Uterus (tissue), 4 donors: Measurements from ENCODE around the gene PDE4D. TPM values are rescaled to one million over a fixed set of nuclear protein-coding genes. Genes with fewer than 3 reads are reported as not detected.
"Not testable (repeated sequence)": the region's sequence is repeated elsewhere in the genome, so short reads cannot be mapped to it uniquely, and the experiment has no call there.

ENCODE experiments used
- DNase-seq, 2 donors: peaks; one replicate each; pipeline ENCODE4 v3.0.0-alpha.2; 2019 to 2020
- H3K27ac ChIP-seq, 2 donors: fragments of 200-600 bp; sonication (generic); 1 replicate in 1 of 2; 2 replicates in 1 of 2; pipeline ENCODE4 v1.5.1; 2016 to 2018
- H3K27me3 ChIP-seq, 2 donors: fragments of 200-600 bp; sonication (generic); one replicate each; pipeline ENCODE4 v1.5.1; 2018 to 2019; ENCODE audit warnings: control low read depth in 1 of 2
- H3K36me3 ChIP-seq, 2 donors: fragments of 200-600 bp; sonication (generic); one replicate each; pipeline ENCODE4 v1.5.1; 2019; ENCODE audit warnings: control low read depth in 1 of 2
- H3K4me1 ChIP-seq, 2 donors: fragments of 200-600 bp; sonication (generic); one replicate each; pipeline ENCODE4 v1.5.1; 2018 to 2019; ENCODE audit warnings: control low read depth in 1 of 2
- H3K4me3 ChIP-seq, 2 donors: fragments of 200-600 bp; sonication (generic); 1 replicate in 1 of 2; 2 replicates in 1 of 2; pipeline ENCODE4 v1.5.1; 2018 to 2019; ENCODE audit warnings: mild to moderate bottlenecking in 1 of 2
- H3K9me3 ChIP-seq, 2 donors: fragments of 200-600 bp; sonication (generic); one replicate each; pipeline ENCODE4 v1.5.1; 2019; ENCODE audit warnings: control low read depth in 1 of 2
- CTCF ChIP-seq, 4 experiments: fragments of 200-600 bp in 2 of 4; fragments of 450-650 bp in 2 of 4; sonication (generic) in 2 of 4; IDR thresholded peaks; one replicate each; pipeline ENCODE4 v1.5.1; 2016 to 2019; ENCODE audit warnings: antibody characterized with exemption in 4 of 4, mild to moderate bottlenecking in 2 of 4, moderate library complexity in 1 of 4
- POLR2A ChIP-seq, 2 donors: fragments of 450-650 bp; IDR thresholded peaks; one replicate each; pipeline ENCODE4 v1.6.1; 2016; ENCODE audit warnings: antibody characterized with exemption in 2 of 2, mild to moderate bottlenecking in 1 of 2, moderate library complexity in 1 of 2
- intact Hi-C: fragments of 100-400 bp; cut with DNase I; formaldehyde crosslinking; loops from one replicate; pipeline ENCODE4 v1.15.1; 2023; ENCODE audit warnings: low total_unique reads
- total RNA-seq, 4 donors: library from RNA; depleted of rRNA in 3 of 4; stranded (reverse); fragments of >200 nt in 3 of 4; gene quantifications; one replicate each; pipeline versions ENCODE4 v1.1.0 to v1.2.4, GENCODE V29; 2014 to 2023
- donor health status: DM: yes; HTN: yes; CAD: no.

Gene PDE4D
- total RNA-seq, 4 donors from 2014 or later: 27.1 to 77.0 (median 45.8) TPM

- no peaks in the 10 kb centered on the region for H3K9me3 ChIP-seq
- intact Hi-C loops: no loop called here
- H3K4me1 ChIP-seq: no peaks in the 10 kb centered on the region
- H3K27ac ChIP-seq: no peak overlapping the region
- TF ChIP-seq POLR2A (IDR thresholded peaks at IDR 0.05): no peak
- no peak for TF ChIP-seq CTCF (IDR thresholded peaks at IDR 0.05)
- no peak overlapping the region for H3K4me3 ChIP-seq
- no peaks in the 10 kb centered on the region for H3K36me3 ChIP-seq
- no peaks in the 10 kb centered on the region for H3K27me3 ChIP-seq
- no peak for DNase-seq
Observed at GRCh38 chr5:59061377-59061776, 832.1 kb downstream of the PDE4D start.

- TF ChIP-seq CTCF (IDR thresholded peaks at IDR 0.05) (no peak), POLR2A (IDR thresholded peaks at IDR 0.05) (no peak)
- H3K36me3 ChIP-seq: no peaks in the 10 kb centered on the region
Observed at GRCh38 chr5:59058969-59059687, 834.4 kb downstream of the PDE4D start.

GRCh38 chr5:59058237-59058636, 835.3 kb downstream of the PDE4D start:
- TF ChIP-seq CTCF (IDR thresholded peaks at IDR 0.05): no peak
- no peak overlapping the region for H3K27ac ChIP-seq
- H3K36me3 ChIP-seq: no peaks in the 10 kb centered on the region
- H3K4me3 ChIP-seq: no peak overlapping the region
- no peaks in the 10 kb centered on the region for H3K9me3 ChIP-seq
- H3K4me1 ChIP-seq: no peaks in the 10 kb centered on the region
- no peak for DNase-seq
- H3K27me3 ChIP-seq: no peaks in the 10 kb centered on the region
- intact Hi-C loops: no loop called here

More at GRCh38 chr5:59058969-59059687, 834.4 kb downstream of the PDE4D start:
- DNase-seq: no peak
- intact Hi-C loops: no loop called here
- no peaks in the 10 kb centered on the region for H3K4me1 ChIP-seq
- H3K4me3 ChIP-seq: no peak overlapping the region
- no peak overlapping the region for H3K27ac ChIP-seq
- no peaks in the 10 kb centered on the region for H3K9me3 ChIP-seq
- no peaks in the 10 kb centered on the region for H3K27me3 ChIP-seq

GRCh38 chr5:59056599-59056998, 836.9 kb downstream of the PDE4D start:
- H3K4me1 ChIP-seq, H3K27ac ChIP-seq, H3K9me3 ChIP-seq, DNase-seq, intact Hi-C loops, H3K4me3 ChIP-seq, H3K36me3 ChIP-seq, H3K27me3 ChIP-seq: not testable (repeated sequence)

- H3K4me3 ChIP-seq: no peak overlapping the region
- H3K36me3 ChIP-seq: no peaks in the 10 kb centered on the region
- H3K9me3 ChIP-seq: no peaks in the 10 kb centered on the region
- H3K4me1 ChIP-seq: no peaks in the 10 kb centered on the region
- DNase-seq: no peak
- no peaks in the 10 kb centered on the region for H3K27me3 ChIP-seq
- intact Hi-C loops: no loop called here
- TF ChIP-seq POLR2A (IDR thresholded peaks at IDR 0.05) (no peak), CTCF (IDR thresholded peaks at IDR 0.05) (no peak)
- H3K27ac ChIP-seq: no peak overlapping the region
Observed at GRCh38 chr5:59055745-59056448, 837.6 kb downstream of the PDE4D start.
